ENCODE measurements around the gene CBX1.

DNA sequence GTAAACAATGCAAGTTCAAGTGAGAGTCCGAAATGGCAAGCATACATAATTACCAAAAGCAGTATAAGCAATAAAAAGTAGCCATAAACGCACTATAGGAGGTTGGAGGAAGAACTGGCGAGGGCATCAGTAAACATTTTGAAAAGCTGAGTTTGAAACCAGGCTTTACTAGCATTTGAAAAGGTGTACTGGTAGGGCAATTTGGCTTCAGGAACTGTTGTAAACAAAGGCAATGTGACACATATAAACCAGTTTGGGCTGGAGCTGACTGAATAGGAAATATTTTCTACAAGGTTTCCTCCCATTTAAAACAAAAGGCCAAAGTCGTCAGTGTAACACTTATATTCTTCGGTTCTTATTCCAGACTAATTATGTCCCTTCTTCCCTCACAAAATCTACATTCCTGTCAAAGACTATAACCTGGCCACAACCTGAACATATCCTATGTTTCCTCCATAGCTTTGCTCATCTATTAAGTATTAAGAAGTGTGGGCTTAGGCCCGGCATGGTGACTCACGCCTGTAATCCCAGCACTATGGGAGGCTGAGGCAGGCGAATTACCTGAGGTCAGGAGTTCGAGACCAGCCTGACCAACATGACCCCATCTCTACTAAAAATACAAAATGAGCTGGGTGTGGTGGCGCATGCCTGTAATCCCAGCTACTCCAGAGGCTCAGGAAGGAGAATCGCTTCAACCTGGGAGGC lies 7.8 kb downstream of the CBX1 start:
- TF ChIP-seq CTCF (IDR thresholded peaks at IDR 0.05), result no peak
- TF ChIP-seq POLR2AphosphoS5 (IDR thresholded peaks at IDR 0.05), result no peak
- TF ChIP-seq EP300 (IDR thresholded peaks at IDR 0.05), result no peak

Measured in suprapubic skin (tissue), 4 donors.